Stimulated activated CD4-positive, alpha-beta T cell treated with anti-CD3 and anti-CD28 coated beads, Interleukin-1b, Interleukin-23, amount 100 ng/mL, for 48 hours (primary cell): Measurements from ENCODE around the gene DHDH.
"Not testable (repeated sequence)": the region's sequence is repeated elsewhere in the genome, so short reads cannot be mapped to it uniquely, and the experiment has no call there.

Experiments
- DNase-seq: peaks from one replicate; pipeline ENCODE4 v3.0.0-alpha.2; 2020

The DHDH gene

GRCh38 chr19:48918071-48918470, 15.4 kb upstream of the DHDH start:
- no peak for DNase-seq

DNA sequence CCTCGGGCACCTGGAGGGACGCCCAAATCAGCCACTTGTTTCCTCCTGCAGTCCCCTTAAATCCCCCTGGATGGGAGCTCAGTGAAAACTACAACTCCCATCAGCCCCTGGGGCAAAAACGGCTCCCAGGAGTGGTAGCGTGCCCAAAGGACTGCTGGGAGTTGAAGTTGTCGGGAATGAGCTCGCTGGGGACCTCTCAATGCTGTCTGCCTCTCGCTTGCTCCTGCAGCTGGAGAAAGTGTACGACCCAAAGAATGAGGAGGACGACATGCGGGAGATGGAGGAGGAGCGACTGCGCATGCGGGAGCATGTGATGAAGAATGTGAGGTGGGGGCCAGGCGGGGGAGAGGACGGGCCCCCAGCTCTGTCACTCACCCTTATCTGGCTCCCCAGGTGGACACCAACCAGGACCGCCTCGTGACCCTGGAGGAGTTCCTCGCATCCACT, 14.7 kb upstream of the DHDH start:
- DNase-seq, result peak; percentile 16

- DNase-seq, result not testable (repeated sequence)
Observed at GRCh38 chr19:48919271-48919670, 14.2 kb upstream of the DHDH start.

GRCh38 chr19:48920949-48921348, 12.6 kb upstream of the DHDH start:
- no peak for DNase-seq

DNA sequence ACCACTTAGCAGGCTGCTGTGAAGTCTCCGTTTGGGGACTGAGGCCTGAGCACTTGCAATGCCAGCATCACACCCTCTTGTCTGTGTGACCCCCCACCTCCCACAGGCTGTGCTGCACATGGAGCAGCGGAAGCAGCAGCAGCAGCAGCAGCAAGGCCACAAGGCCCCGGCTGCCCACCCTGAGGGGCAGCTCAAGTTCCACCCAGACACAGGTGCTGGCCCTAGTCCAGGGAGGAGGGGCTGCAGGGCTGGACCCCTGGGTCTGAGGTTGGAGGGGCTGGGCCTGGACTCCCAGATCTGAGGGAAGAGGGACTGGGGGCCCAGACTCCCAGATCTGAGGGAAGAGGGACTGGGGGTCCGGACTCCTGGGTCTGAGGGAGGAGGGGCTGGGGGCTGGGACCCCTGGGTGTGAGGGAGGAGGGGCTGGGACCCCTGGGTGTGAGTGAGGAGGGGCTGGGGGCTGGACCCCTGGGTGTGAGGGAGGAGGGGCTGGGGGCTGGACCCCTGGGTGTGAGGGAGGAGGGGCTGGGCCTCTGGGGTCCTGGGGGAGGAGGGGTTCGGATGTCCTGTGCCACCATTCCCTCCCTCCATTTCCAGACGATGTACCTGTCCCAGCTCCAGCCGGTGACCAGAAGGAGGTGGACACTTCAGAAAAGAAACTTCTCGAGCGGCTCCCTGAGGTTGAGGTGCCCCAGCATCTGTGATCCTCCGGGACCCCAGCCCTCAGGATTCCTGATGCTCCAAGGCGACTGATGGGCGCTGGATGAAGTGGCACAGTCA, 11.6 kb upstream of the DHDH start:
- DNase-seq, result no peak

DNA sequence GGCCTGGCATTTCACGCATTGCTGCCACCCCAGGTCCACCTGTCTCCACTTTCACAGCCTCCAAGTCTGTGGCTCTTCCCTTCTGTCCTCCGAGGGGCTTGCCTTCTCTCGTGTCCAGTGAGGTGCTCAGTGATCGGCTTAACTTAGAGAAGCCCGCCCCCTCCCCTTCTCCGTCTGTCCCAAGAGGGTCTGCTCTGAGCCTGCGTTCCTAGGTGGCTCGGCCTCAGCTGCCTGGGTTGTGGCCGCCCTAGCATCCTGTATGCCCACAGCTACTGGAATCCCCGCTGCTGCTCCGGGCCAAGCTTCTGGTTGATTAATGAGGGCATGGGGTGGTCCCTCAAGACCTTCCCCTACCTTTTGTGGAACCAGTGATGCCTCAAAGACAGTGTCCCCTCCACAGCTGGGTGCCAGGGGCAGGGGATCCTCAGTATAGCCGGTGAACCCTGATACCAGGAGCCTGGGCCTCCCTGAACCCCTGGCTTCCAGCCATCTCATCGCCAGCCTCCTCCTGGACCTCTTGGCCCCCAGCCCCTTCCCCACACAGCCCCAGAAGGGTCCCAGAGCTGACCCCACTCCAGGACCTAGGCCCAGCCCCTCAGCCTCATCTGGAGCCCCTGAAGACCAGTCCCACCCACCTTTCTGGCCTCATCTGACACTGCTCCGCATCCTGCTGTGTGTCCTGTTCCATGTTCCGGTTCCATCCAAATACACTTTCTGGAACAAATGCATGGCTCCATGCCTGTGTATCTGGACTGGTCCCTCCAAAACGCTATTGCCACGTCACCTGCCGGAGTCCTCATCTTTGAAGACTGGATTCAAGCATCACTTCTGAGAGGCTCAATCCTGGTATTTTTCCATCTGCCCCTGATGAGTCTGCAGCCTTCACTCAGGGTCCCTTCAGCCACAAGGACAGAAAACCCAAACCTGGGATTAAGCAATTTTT, 10.7 kb upstream of the DHDH start:
- no peak for DNase-seq

GRCh38 chr19:48925240-48925843, 8.2 kb upstream of the DHDH start:
- DNase-seq, result peak; percentile 18

GRCh38 chr19:48925890-48926289, 7.6 kb upstream of the DHDH start:
- not testable (repeated sequence) for DNase-seq

- DNase-seq, result peak; percentile 16
Observed at GRCh38 chr19:48926909-48927308, 6.6 kb upstream of the DHDH start.

DNA sequence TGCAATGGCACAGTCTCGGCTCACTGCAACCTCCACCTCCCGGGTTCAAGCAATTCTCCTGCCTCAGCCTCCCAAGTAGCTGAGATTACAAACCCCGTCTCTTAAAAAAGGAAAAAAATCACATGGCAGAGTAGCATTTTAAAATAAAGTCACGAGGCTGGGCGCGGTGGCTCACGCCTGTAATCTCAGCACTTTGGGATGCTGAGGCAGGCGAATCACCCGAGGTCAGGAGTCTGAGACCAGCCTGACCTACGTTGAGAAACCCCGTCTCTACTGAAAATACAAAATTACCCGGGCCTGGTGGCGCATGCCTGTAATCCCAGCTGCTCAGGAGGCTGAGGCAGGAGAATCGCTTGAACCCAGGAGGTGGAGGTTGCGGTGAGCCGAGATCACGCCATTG, 5.8 kb upstream of the DHDH start:
- not testable (repeated sequence) for DNase-seq

- no peak for DNase-seq
Observed at GRCh38 chr19:48928164-48929025, 5.1 kb upstream of the DHDH start.

DNA sequence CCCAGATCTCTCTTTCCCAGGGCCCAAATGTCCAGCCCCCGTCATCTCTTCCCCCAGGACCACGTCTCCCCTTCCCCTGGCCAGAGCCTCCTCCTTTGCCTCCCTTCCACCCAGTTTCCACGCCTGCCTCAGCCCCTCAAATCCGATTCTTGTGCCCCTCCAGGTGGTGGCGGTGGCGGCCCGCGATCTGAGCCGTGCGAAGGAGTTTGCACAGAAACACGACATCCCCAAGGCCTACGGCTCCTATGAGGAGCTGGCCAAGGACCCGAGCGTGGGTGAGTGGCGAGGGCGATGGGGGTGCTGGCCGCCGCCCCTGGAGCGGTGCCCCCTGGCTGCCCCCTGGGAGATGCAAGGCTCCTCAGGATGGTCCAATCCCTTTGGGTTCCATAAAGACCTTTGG, 1.3 kb downstream of the DHDH start:
- DNase-seq, result no peak

- DNase-seq, result no peak
Observed at GRCh38 chr19:48935864-48936263, 2.4 kb downstream of the DHDH start.

GRCh38 chr19:48938256-48938655, 4.8 kb downstream of the DHDH start:
- no peak for DNase-seq

- no peak for DNase-seq
Observed at GRCh38 chr19:48940902-48941301, 7.4 kb downstream of the DHDH start.

DNA sequence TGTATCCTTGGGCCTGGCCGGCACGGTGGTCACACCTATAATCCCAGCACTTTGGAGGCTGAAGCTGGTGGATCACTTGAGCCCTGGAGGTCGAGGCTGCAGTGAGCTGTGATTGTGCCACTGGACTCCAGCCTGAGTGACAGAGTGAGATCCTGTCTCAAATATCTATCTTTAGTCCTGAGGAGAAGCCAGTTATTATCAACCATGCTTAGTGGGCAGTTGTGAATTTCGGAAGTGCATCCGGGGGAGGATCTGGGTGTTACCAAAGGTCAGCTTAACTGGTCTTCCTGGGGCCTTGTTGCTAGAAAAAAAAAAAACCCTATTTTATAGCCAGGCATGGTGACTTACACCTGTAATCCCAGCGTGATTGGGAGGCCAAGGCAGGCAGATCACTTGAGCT, 9.6 kb downstream of the DHDH start:
- no peak for DNase-seq

- no peak for DNase-seq
Observed at GRCh38 chr19:48945415-48945814, 11.9 kb downstream of the DHDH start.

DNA sequence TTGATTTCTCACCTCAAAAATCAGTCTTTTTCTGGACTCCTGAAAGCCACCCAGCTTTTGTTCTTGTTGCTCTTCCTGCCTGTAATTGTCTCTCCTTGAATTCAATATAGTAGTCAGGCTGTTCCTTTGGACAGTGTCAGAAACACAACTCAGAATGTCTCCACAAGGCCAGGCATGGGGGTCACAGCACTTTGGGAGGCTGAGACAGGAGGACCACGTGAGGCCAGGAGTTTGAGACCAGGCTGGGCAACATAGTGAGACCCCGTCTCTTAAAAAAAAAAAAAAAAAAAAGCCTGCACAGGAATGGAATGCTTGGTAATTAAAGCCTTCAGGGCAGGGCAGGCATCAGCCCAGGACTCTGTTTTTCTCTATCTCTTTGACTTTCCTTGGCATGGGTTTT, 12.3 kb downstream of the DHDH start:
- no peak for DNase-seq

GRCh38 chr19:48946463-48947257, 13.2 kb downstream of the DHDH start:
- no peak for DNase-seq

- no peak for DNase-seq
Observed at GRCh38 chr19:48947258-48947542, 13.7 kb downstream of the DHDH start.

DNA sequence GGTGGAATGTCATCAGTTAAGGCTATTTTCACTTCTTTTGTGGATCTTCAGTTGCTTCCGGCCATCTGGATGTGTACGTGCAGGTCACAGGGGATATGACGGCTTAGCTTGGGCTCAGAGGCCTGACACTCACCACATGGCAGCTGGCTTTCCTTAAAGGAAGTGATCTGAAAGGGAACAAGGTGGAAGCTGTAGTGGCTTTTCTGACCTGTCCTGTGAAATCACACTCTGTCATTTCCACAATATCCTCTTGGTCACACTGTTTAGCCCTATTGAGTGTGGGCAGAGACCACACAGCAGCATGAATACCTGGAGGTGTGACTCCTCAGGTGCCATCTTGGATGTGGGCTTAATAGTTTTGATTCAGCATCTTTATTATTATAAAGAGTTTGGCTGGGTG, 16.7 kb downstream of the DHDH start:
- DNase-seq, result no peak
